ENCODE results near the gene AP5S1.
A peak's percentile ranks its signal among the peaks of the same experiment; 100 is the strongest.
"Not testable (repeated sequence)": the region's sequence is repeated elsewhere in the genome, so short reads cannot be mapped to it uniquely, and the experiment has no call there.

Gene AP5S1

DNA sequence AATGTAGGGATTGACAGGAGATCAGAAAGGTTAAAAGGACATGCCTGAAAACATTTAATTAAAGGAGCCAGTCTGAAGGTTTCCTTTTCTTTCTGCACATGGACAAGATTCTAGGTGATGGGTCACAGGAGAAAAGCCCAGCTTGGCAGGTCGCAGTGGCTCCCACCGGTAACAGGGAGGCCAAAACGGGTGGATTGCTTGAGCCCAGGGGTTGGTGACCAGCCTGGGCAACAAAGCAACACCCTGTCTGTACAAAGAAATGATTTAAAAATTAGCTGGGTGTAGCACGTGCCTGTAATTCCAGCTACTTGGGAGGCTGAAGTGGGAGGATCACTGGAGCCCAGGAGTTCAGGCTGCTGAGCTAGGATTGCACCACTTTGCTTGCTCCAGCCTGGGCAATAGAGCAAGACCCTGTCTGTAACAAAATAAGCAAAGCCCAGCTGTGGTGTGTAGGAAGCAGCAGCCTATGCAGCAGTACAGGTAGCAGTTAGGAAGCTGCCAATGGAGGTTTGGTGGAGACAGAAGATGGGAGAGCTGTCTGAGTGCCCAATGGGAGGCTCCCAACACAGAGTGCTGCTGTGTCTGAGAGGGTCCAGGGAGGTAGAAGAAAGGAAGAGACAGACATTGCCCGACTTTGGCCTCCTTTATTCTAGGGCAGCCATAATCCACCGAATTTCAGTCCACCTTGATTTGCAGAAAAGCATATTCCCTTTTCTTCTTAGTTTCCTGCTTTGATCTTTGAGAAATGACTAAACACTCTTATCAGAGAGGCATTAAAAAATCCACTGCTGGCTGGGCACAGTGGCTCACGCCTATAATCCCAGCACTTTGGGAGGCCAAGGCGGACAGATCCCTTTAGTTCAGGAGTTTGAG lies 7.1 kb upstream of the AP5S1 start:
- no peak for DNase-seq (ENCODE audit: low spot score)

DNA sequence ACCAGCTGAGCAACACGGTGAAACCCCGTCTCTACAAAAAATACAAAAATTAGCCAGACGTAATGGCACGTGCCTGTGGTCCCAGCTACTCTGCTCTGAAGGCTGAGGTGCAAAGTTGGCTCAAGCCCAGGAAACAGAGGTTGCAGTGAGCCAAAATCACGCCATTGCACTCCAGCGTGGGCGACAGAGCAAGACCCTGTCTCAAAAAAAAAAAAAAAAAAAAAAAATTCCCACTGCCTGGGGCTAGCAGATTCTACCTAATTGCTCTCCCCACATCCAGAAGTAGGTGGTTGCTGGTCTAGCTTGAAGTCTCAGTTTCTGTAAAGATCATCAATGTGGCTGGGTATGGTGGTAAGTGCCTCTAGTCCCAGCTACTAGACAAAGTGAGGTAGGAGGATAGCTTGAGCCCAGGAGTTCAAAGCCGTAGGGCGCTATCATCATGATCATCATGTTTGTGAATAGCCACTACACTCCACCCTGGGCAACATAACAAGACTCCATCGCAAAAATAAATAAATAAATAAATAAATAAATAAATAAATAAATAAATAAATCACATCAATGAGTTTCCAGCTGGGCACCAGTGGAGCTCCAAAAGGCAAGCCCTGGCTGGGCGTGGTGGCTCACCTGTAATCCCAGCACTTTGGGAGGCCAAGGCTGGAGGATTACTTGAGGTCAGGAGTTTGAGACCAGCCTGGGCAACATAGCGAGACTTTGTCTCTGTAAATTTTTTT lies 6.3 kb upstream of the AP5S1 start:
- DNase-seq (ENCODE audit: low spot score) = no peak

DNA sequence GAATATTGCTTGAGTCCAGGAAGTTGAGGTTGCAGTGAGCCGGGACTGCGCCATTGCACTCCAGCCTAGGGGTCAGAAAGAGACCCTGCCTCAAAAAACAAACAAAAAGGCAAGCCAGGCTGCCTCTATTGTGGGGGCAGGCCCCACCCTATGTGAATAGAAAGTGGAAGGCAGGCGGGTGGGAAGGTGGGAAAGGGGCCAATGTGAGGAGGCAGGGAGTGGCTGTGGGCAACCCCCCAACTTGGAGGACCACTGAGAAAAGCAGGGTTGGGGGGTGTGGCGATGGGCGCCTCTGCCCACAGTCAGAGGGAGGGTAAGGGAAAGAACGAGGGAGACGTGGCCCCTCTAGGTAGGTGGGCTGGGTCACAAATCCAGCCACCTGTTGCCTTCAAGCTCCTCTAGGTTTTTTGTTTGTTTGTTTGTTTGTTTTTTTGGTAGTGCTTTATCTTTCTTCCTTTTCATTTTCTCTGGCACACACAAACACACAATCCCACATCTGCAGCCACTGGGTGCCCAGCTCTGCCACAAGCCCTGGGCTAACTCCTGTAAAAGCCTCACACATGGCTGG lies 5.3 kb upstream of the AP5S1 start:
- no peak for DNase-seq (ENCODE audit: low spot score)

DNA sequence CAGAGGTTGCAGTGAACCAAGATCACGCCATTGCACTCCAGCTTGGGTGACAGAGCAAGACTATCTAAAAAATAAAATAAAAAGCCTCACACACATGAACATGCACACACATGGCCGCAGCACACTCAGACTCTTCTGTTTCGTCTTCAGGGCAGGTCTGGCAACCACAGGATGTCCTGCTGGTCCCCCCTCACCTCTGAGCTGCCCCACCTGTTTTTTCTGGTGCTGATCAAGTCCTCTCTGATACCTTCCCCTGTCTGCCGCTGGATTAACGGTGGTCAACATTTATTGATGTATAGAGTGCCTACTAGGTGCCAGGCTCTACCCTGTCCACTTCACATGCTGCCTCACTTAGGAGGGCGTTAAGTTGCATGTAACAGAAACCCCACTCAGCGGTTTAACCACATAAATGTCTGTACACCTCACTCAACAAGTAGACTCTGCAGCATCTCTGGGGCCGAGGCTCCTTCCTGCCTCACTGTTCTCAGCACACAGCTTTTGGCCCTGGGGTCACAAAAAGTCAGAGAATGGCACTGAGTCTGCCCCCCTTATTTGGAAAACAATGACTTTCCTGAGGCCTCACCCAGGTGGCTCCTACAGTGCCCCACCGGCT lies 4.5 kb upstream of the AP5S1 start:
- DNase-seq (ENCODE audit: low spot score) = no peak

DNA sequence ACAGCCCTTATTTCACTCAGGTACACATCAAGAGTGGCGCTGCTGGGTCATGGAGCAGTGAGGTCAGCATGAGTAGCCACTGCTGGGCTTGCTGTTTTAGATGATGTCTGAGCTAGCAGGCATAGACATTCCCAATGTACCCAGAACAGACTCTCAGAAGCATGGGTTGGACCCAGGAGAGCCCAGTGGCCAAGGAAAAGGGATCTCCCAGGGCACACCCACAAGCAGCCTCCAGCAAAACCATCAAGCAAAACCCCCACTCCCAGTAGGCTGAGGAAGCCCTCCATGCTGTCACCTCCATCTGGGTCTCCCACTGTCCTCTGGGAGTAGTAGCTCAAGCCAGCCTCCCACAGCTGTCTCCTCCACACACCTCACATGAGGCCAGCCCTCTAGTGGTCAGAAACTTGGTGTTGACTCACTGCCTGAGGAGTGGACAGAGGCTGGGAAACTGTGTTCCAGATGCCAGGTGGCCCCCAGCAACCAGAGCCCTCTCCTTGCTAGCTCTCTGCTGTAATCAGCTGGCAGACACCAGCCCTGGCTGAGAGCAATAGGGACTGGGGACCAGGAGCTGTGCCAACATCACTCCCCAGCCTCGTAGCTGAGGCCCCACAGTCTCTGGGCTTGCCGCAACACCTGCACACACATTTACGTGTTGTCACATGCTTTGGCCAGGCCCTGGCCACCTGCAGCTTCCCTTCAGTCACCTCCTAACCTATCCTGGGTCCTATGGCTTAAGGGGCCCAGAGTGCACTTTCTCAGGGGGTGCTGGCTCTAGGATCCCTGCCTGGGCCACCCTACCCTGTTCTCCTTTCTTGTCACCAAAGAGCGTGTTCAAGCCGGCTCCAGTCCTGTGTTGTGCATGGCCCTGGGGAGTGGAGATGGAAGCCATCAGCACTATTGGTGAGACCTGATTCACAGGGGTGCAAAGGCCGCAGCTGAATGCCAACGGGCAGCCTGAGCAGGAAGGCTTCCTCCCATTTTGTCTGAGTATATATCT lies 1.9 kb upstream of the AP5S1 start:
- DNase-seq (ENCODE audit: low spot score) = peak; percentile 73

DNA sequence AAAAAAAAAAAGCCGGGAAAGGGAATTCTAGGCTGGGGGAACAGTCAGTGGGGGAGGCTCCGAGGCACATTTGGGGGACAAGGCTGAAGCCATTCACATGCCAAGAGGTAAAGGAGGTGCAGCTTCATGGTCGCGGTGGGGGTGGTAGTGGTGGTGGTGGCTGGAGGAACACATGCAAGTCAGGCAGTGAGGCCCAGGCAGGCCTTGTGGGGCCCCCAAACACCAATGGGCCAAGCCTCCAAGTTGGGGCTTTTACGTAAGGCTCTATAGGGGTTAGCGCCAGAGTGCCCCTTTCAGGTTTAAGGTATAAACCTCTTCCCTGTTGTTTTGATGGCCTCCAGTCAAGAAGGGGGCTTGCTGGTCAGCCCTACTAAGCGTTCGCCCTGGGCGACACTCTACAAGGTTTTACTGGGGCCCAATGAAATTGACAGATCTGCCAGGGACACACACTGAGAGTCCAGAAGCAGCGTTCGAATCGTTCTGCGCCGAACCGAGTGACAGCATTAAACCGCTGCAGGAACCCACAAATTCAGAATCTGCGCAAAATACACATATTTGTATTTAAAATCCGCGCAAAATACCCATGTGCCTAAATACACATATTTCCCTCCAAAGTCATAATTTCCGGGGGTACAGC lies 818 bp upstream of the AP5S1 start:
- DNase-seq (ENCODE audit: low spot score) = no peak

DNA sequence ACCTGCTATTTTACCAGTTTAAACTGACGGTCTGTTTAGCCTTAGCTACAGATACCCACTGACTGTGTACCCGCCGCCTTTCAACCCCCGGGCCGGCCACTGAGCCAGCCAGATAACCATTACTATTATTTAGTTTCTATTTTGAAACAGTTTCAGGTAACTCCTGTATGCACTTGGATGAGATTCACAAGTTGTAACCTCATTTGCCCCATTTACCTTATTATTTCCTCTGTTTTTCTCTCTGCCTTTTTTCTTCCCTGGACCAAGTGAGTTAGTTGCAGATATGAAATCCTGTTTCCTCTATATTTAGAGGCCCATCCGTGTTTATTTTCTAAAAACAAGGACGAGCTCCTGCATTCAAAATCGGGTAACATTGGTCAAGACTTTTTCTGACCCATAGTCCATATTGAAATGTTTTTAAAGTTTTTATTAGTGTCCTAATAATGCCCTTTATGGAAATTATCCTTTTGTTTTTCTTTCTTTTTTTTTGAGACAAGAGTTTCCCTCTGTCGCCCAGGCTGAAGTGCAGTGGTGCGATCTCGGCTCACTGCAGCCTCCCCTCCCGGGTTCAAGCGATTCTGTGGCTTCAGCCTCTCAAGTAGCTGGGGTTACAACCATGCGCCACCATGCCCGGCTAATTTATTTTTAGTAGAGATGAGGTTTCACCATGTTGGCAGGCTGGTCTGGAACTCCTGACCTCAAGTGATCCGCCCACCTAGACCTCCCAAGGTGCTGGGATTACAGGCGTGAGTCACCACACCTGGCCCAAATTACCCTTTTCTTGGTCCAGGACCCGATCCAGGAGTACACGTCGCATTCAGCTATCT lies 767 bp downstream of the AP5S1 start:
- no peak for DNase-seq (ENCODE audit: low spot score)

DNA sequence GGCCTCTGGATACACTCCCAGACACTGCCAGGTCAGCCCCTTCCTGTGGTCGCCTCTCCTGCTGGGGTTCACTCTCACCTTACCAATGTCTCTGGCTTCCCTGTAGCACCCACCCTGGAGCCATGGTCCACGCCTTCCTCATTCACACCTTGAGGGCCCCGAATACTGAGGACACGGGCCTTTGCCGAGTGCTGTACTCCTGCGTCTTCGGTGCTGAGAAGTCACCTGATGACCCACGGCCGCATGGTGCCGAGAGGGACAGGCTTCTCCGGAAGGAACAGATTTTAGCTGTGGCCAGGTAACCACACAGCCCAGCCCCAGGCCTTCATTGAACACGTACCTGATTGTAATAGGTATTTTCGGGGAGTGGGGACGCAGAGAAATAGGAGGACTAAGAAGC lies 1.6 kb downstream of the AP5S1 start:
- no peak for DNase-seq (ENCODE audit: low spot score)

DNA sequence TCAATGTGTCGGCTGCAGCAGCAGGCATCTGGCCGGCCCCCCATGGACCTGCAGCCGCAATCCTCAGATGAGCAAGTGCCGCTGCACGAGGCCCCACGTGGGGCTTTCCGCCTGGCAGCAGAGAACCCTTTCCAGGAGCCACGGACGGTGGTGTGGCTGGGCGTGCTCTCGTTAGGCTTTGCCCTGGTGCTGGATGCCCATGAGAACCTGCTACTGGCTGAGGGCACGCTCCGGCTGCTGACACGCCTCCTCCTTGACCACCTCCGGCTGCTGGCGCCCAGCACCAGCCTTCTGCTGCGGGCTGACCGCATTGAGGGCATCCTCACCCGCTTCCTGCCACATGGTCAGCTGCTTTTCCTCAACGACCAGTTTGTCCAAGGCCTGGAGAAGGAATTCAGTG lies 3.5 kb downstream of the AP5S1 start:
- no peak for DNase-seq (ENCODE audit: low spot score)

DNA sequence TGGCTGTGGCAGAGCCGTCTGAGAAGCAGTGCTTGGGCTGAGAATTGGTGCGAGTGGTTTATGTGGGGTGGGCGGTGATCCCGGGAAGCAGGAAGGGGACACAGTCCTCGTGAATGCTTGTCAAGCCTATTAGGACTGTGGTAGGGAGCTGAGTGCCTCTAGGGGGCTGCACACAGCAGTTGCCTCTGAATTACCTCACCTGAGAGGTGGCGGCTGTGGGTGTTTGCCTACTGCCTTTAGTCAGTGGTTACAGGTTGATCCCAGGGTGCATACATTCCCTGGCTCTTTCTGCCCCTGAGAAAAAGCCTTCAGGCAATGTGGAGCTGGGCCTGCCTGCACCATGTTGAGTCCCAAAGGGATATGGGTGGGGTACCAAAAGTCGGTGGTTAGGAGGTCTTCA lies 5.2 kb downstream of the AP5S1 start:
- no peak for DNase-seq (ENCODE audit: low spot score)

DNA sequence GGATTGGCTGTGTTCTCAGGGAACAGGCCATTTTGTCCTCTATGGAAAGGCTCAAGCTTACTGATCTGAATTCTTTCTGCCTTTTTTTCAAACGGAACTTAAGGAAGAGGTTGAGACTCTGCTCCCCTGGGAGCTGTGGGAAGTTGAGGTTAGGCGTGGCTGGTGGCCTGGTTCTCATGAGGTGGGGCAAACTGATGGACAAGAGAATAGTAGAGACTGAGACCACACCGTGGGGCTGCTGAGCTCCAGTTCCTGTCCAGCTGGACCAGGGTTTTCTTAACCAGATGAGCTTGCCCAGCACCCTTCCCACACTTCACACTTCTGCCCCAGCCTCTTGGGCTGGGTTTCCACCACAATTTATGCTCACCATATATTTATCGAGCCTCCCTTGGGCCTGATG lies 6.1 kb downstream of the AP5S1 start:
- no peak for DNase-seq (ENCODE audit: low spot score)

DNA sequence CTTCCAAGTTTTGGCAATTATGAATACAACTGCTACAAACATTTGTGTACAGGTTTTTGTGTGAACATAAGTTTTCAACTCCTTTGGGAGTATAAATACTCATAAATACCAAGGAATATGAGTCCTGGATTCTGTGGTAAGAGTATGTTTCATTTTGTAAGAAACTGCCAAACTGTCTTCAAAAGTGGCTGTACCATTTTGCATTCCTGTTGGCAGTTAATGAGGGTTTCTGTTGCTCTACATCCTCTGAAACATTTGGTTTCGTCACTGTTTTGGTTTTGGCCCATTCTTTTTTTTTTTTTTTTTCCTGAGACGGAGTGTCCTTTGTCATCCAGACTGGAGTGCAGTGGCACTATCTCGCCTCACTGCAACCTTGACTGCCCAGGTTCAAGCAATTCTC lies 8.5 kb downstream of the AP5S1 start:
- DNase-seq (ENCODE audit: low spot score) = no peak

DNA sequence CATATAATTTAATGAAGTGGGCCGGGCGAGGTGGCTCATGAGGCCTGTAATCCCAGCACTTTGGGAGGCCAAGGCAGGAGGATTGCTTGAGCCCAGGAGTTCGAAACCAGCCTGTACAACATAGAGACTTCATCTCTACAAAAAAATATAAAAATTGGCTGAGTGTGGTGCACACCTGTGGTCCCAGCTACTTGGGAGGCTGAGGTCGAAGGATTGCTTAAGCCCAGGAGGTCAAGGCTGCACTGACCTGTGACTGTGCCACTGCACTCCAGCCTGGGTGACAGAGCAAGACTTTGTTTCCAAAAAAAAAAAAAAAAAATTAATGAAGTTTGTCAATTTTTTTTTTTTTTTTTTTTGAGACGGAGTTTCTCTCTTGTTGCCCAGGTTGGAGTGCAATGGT lies 9.5 kb downstream of the AP5S1 start:
- not testable (repeated sequence) for DNase-seq (ENCODE audit: low spot score)

DNA sequence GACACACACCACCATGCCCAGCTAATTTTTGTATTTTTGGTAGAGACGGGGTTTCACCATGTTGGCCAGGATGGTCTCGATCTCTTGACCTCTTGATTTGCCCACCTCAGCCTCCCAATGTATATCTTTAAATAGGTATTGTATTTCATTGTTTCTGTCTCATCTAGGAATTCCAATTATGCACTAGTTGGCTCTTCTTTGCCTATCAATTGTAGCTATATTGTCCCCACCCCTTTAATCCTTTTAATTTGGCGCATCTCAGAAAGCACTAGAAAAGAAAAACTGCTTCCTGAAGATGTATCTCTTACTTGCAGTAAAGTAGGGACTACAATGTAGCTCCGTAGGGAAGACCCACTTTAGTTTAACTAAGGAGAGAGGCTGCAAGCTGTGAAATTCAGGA lies 15.8 kb downstream of the AP5S1 start:
- no peak for DNase-seq (ENCODE audit: low spot score)

DNA sequence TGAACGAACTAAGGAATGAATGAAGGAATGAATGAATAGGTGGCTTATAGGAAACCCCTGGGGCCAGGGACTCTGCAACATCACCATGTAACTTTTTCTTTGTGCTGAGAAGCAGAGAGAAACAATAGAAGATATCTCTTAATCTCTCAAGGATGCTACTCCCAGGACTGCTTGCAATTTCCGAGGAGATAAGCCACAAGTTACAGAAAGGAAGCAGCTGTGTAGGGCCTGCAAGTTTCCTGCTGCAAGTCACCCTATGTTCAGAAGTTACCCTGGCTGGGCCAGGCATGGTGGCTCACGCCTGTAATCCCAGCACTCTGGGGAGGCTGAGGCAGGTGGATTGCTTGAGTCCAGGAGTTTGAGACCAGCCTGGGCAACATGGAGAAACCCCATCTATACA lies 19.0 kb downstream of the AP5S1 start:
- no peak for DNase-seq (ENCODE audit: low spot score)

DNA sequence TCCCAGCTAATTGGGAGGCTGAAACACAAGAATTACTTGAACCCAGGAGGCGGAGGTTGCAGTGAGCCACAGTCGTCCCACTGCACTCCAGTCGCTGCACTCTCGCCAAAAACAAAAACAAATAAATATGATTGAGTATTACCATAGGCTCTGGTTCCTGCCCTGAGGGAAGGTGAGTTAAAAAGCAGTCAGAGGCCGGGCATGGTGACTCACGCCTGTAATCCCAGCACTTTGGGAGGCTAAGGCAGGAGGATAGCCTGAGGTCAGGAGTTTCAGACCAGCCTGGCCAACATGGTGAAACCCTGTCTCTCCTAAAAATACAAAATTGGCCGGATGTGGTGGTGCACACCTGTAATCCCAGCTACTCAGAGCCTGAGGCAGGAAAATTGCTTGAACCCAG lies 19.9 kb downstream of the AP5S1 start:
- DNase-seq (ENCODE audit: low spot score) = not testable (repeated sequence)

DNA sequence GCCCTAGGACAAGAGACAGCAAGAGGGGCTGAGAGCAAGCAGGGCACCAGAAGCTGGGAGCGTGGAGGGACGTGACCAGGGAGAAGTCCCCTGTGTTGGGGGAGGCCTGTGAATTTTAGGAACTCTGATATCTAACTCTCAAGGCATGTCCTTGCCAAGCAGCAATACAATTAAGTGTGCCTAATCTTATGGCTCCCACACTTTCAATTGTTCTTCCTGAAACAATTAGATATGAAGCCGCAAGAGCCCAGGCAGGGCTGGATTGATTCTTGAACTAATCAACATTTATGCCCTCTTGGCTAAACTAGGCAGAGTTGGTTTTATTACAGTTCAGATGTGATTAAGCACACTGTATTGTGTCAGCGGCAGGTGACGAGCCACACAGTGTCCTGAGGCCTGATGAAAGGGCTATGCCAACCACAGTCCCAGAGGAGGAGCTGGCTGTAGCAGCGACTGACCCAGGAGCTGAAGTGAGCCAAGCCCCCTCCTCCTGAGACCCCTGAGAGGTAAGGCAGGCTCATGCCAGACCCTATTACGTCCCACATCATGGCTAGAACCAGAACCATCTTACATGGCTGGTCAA lies 22.1 kb downstream of the AP5S1 start:
- no peak for DNase-seq (ENCODE audit: low spot score)

DNA sequence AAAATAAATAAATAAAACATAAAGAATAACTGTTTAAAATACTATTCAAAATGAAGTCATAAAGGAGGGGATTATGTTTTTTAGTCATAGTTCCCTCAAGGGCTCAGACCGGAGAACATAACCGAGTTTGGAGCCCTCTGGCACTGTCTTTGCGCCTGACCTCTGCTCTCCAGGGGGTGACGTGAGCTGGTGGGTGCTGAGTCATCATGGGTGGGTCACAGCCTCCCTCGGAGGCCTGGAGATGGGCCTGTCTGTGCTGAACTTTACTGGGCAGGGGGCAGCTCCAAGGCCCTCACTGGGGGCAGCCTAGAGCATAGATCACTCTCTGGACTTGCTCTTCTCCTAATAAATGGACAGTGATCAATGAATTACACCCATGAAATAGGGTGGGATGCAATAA lies 23.1 kb downstream of the AP5S1 start:
- peak; percentile 64 for DNase-seq (ENCODE audit: low spot score)

DNA sequence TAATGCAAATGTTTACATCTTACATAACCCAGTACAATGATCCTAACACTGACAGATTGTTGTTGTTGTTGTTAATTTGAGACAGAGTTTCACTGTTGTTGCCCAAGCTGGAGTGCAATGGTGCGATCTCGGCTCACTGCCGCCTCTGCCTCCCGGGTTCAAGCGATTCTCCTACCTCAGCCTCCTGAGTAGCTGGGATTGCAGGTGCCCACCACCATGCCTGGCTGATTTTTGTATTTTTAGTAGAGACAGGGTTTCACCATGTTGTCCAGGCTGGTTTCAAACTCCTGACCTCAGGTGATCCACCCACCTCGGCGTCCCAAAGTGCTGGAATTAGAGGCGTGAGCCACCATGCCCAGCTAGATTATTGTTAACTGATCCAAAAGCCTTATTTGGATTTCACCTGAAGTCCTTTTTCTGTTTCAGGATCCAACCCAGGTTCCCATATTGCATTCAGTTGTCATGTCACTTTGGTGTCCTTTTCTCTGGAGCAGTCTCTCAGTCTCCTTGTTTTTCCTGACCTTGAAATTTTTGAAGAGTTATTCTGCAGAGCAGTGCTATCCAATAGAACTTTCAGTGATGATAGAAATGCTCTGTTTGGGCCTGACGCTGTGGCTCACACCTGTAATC lies 23.8 kb downstream of the AP5S1 start:
- not testable (repeated sequence) for DNase-seq (ENCODE audit: low spot score)

All from AG08396 (cell line).